CD4-positive, alpha-beta T cell treated with Interleukin-6 at 100 ng/mL for 8 hours (primary cell): ENCODE data around the gene SEPSECS.

Experiments
- DNase-seq: peaks from one replicate; pipeline ENCODE4 v3.0.0-alpha.2; 2020; ENCODE audit warnings: mixed read lengths, low spot score

The SEPSECS gene

DNA sequence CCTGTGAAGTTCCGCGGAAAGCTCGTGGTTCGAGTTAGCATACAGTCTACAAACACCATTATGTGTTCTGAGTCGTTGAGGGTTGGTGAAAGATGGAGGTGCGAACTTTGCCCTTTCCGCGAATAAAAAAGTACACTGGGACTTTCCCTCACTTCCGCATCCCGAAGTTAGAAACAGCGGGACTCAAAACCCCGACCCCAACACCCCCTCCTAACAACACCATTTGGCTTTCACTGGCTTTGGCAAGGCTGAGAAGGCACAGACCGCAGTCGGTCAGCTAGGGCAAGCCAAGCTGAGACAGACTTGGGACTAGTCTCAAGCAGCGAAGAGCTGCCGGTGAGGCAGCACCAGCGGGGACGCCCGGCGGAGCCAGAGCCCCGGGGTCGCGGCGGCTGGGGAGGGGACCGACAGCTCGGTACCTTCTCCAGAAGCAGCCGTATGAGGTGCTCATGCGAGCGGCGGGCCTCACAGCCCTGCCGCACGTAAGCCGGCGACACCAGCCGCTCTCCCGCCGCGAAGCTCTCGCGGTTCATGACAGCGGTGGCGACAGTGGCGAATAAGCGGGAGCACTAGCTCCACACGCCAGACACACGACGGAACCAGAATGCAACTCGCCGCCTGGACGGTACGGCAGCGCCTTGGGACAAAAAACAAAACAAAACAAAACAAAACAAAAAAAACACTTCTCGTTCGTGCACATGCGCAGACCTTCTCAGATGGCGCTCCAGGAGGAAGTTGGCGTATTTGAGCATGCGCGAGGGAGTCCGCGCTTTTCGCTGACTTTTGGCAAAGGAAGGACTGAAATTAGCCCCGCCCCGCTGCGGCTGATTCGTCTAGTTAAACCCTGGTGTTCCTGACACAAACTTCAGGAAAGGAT lies at the start of gene SEPSECS:
Gene SEPSECS, minus strand, starts transcription at position 613 of the 877 bp plus-strand sequence. Its CDS starts 80 bp downstream, at position 533.
- peak; percentile 94 for DNase-seq

DNA sequence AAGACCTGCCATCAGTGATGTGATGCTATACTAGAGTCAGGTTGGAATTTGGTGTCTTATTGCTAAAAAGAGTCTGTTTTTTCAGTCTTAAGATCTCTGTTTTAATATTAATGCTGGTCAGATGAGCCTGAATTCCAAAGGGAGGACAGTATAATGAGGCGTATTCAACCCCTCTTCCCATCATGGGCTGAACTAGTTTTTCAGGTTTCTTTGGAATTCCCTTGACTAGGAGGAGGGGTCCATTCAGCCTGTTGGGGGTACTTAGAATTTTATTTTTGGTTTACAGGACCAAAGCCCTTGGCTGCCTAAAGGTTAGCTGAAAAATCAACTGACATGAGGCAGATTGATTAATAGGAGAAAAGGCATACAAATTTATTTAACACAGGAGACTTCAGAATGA lies 49.5 kb upstream of the SEPSECS start:
- no peak for DNase-seq

DNA sequence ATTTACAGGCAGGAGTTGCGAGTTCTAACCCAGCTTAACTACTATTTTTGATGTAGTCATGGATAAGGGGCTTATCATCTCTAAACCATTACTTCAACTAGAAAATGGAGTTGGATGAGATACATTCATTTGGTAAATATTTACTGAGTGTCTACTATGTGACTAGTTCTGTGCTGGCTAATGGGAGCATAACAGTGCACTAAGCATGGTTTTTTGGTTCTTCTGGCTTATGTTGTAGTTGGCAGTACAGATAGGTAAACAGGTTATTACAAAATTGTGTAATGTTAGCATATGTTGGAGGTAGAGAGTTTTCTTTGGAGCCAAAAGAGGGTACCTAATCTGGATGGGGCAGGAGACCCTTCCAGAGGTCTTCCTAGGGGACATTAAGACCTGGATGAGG lies 47.7 kb upstream of the SEPSECS start:
- no peak for DNase-seq

DNA sequence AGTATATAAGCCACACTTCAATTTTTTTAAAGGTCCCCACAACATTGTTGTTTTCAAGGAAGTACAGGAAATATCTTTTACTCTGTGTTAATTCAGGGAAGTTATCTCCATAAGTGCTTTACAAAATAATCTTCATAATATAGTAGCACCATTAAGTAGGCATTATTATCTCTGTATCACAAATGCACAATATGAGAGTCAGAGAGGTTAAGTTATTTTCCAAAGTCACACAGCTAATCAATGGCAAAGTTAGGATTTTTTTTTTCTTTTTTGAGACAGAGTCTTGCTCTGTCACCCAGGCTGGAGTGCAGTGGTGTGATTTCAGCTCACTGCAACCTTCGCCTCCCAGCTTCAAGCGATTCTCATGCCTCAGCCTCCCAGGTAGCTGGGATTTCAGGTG lies 38.5 kb upstream of the SEPSECS start:
- DNase-seq: no peak

DNA sequence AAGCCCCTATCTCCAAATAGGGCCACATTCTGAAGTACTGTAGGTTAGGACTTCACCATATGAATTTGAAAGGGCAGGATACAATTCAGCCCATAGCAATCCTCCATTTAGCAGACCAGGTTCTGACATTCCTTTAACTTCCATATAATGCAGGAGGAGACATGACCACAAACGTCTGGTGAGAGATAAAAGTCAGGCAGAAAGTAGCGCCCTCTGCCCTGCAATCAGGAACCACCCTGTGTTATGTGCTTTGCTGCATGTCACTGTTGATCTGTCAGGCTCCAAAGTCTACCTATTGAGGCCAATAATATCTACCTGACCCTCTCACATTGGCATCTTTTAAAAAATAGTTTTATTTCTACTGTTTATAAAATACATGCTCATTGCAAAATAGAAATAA lies 30.2 kb upstream of the SEPSECS start:
- no peak for DNase-seq

DNA sequence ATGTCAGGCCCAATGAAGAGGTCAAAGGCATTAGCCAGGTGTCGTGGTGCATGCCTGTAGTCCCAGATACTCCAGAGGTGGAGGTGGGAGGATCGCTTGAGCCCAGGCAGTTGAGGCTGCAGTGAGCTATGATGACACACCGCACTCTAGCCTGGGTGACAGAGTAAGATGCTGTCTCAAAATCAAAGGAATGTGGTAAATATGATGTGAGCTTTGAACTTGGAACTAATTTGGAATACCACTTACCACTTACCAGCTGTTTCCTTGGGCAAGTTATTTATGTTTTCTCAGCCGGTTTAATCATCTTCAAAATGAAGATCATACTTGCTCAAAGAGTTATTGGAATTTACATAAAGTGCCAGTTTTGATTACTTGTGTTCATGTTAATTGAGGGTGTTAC lies 23.8 kb upstream of the SEPSECS start:
- no peak for DNase-seq

DNA sequence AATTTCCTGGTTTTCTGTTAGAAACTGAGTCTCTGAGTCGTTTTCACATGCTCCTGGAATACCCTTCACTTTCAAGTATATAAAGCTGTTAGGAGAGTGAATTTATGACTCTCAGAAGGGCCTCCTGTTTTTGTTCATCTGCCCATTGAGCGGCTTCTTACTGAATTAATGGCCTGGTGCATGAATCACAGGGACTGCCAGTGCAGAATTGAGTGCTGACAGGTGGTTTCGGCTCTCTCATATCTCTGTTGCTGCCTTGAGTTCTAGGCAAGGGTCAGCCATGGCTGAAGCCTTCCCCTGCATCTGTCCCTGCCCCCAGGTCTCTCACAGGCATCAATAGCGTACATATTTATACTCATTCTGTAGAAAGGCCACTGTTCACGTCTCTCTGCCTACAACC lies 22.7 kb upstream of the SEPSECS start:
- DNase-seq: no peak

DNA sequence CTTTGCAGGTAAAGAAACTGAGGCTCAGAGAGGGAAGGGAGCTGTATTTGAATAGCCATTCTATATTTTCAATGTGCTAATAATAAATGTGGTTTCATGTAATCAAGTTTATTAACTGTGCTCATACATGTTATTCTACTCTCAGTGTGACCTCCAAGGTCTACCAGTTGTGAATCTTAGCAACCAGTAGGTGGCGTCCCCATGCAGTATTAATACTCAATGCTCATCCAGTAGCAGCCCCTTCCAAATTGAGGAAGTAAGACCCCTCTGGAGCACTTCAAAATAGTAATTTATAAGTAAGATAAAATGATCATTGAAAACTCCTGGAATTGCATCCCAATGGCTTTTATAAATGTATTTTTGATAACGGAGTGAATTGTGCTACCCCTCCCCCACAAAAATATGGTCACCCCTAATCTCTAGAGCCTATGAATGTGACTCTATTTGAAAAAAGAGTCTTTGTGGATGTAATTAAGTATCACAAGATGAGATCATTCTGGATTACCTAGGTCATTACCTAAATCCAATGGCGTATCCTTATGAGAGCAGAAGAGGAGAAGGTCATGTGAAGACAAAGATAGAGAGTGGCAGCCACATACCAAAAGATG lies 20.4 kb upstream of the SEPSECS start:
- DNase-seq: peak; percentile 35

DNA sequence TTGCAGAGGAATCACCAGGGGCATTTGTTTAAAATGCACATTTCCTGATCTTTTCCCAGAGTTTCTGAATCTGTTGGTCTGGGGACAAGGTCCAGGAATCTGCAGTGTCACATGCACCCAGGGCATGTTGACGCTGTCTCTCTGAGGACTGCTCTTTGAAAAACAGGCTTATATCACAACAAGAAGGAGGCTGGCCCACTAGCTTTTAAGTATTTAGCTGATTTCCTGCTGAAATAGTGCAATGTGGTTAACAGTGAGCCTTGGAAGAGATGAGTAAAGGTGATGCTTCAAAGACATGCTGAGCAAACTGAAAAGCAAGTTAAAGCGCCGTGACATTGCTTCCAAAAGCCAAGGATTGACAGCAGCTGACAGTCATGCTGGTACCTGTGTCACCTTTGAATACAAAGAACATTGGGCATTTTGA lies 18.6 kb upstream of the SEPSECS start:
- DNase-seq: peak; percentile 32

DNA sequence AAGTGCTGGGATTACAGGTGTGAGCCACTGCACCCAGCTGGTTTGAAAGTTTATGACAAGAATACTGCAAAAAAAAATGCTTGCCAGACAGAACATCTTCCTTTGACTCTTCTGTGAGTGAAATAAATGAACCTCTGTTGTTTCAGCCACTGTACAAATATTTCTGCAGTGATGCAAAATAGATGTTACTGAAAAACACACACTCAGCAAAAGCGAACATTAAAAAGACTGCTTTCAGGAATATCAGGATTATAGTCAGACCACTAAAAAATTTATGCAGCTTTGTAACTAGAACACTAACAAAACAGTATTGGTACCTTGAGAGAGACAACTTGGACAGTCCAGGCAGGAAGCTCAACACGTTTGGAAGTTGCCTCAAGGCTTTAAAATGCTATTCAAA lies 16.9 kb upstream of the SEPSECS start:
- DNase-seq: no peak

DNA sequence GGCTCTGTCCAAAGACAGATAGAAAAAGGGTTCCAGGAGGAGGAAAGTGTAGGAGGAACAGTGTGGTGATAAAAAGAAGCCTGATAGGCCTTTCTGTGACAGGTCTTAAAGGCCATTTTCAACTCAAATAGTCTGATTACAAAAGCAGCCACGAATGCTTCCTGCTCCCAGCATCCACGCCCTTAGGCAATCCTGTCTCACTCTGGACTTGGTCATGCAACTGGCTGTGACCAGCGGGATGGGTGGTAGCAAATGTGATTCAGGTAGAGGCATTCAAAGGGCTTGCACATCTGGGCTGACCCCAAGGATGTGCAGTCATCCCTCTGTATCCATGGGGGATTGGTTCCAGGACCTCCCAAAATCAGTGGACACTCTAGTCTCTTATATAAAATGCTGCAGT lies 14.4 kb upstream of the SEPSECS start:
- no peak for DNase-seq

DNA sequence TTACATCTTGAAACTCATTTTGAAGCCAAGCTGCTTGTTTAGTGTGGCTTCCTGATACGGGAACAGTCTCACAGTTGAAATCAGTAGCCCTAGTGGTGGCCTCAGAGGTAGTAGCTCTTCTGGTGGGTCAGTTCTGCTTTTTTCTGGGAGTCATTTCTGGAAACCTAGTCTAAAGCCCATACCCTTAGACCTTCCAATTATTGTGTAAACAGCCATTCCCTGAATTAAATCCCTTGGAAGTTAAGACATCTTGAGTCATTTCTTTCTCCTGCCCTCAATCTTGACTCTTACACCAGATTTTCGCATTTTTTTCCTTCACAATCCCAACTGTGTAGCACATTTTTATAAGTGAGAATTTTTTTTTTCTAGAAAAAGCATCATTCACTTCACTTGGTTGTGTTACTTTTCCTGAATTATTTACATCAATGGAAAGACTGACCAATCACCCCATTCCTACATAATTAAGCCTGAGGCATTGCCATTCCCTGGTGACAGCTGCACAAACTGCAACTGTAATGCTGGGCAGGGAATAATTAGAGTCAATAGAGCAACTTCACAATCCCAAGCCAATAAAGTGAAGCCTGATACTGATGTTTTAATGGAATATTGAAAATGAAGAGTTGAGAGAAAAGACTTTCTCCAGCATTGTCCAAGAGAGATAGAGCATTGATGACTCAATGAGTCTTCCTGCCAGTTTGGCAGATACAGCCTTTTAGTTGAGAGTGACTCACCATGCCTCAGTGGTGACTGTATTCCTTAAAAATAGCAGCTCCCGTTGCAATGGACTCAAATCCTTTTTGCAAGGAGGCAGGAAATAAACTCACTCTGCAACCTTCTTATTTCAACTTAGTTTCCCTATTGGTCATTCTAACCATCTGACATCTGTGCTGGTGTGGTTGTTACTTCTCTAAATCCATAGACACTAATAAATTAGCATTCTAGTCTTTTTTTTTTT lies 13.0 kb upstream of the SEPSECS start:
- DNase-seq: no peak

DNA sequence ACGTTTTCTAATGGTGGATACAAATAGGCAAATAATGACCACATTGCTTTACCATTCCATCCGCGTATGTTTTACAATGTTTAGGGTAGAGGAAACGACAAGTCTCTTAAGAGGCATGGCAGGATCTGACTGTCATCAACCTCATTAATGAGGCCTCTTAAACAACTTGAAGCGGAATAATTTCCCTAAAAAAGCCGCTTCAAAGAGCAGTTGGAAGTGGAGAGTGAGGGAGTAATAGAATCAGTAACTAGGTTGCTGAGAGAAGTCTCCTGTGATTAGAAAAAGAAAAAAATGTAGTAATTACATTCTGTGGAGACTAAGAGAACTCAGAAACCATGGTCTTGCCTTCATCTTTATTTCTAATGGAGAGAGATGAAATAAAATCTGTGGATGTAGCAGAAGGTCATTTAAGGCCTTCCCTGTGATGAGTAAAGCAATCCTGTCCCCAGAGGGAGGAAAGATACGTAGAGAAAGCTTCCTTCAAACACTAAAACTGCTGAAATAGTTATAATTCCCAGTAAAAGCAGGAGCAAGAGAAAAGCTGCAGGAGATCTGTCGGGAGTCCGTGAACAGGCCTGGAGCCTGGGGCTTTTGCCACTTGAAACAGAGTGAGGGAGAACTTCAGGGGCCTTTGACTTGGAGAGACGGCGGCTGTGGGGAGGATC lies 11.1 kb upstream of the SEPSECS start:
- no peak for DNase-seq

DNA sequence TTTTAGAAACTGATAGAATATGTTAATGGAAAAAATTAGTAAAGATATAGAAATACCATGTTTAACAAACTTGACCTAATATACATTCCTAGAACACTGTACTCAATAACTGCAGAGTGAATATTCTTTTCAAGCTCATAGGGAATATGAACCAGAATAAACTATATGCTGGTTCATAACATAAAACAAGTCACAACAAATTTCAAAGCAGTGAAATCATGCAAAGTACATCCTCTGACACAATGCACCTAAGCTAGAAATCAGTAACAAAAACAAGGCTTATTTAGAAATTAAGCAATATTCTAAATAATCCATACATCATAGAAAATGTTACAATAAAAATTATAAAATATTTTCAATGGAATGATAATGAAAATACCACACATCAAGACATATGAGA lies 9.2 kb upstream of the SEPSECS start:
- no peak for DNase-seq

DNA sequence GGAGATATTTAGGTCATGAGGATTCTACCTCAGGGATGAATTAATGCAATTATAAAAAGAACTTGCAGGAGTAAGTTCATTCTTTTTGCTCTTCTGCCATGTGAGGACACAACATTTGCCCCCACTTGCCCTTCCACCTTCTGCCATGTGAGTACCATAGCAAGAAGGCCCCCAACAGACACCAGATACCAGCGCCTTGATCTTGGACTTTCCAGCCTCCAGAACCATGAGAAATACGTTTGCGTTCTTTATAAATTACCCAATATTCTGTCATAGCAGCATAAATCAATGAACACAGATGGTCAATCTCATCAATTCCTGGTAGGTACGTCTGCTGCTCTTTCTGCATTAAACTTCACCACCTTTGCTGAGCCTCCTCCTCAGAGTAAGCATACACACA lies 5.7 kb upstream of the SEPSECS start:
- no peak for DNase-seq

DNA sequence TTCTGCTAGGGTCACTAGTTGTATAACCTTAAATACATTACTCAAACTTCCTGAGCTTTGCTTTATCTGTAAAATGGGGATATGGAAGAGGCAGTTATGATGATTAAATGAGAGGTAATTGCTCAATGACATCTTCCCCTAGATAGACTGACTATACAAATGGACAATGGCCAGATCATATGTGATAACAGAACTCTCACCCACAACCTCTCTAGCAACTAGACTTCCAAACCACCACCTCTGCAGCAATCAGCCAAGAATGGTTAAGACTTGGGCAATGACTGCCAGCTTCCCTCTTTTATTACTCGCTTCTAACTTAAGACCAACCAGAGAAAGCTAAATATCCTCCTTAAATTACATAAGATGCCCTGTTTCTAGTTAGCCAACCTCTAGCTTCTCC lies 2.9 kb upstream of the SEPSECS start:
- no peak for DNase-seq

DNA sequence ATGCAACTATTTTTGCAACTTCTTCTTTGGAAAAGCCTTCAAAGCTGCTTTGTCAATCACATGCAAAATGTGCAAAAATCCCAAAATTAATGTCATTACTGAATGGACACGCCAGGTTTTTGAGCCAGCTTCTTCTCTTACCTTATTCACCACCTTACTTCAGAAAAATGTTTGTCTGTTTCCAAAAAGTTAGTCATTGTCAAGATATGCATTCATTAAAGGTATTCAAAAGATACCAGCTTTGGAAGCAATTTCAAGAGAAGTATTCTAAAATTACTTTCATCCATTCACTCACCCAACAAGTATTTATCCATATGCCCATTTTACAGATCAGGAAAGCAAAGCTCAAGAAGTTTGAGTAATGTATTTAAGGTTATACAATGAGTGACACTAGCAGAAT lies 2.3 kb upstream of the SEPSECS start:
- DNase-seq: no peak

DNA sequence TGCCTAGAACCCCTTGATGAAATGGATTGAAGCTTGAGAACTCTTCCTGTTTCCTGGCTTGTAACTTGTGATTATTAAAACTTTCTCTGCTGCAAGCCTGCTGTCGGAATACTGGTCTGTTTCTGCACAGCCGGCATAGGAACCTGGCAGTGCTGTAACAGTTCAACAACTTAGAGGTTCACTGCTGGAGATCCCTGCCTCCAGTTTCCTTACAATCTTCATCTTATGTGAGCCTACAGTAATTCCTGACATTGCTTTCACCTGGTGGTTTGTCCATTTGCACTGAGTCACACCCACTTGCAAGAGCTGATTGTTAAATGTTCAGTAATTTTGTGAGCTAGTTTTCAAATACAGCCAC lies 1.3 kb upstream of the SEPSECS start:
- DNase-seq: no peak

DNA sequence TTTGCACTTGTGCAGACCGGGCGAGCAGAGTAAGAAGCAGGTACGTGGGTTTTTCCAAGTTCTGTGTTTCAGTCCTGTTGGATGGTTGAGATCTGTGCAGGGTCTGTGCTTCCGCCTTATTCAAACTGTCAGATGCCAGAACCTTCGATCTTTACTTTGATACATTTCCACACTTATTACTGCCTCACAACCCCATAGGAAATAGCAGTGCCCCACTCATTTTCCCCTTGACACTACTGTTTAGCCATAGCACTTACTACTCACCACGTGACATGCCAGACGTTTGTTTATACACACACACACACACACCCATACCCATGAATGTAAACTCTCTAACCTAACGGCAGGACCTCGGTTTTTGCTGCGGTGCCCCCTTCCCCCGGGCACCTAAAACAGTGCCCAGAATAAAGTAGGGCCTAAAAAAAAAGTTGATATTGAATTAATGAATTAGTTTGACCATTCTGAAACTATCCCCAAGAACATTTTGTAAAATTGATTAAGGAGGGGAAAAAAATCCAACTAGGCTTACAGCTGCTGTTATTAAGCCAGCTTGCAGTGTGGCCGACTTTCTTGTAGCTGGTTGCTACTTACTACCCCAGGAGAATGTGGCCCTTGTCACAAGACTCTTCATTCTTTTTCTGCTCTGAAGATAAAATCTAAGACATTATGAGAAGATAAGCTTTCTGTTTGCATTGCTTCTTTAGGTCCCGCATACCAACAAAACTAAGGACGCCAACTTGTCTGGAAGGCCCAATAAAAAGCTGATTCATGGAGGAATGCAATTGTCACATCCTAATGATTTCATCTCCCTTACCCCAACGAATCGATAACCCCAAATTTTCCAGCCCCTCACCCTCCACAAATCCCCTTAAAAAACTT lies 704 bp upstream of the SEPSECS start:
- no peak for DNase-seq

DNA sequence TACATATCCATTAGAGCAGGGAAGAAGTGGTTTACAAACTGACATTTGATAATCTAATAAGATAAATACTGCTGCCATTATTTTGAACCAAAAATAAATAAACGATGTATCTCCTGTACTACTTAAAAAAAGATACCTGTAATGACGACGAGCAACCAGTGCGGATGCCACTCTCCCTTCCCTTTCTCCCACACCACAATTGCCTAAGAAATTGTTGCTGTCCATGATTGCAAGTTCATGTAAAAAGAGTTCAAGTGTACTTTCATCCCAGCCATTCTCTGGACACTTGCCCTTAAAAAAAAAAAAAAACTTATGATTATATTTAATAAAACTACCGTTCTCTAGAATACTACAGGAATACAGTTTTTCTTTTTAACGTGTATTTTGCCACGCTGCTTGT lies 1.4 kb downstream of the SEPSECS start:
- no peak for DNase-seq

DNA sequence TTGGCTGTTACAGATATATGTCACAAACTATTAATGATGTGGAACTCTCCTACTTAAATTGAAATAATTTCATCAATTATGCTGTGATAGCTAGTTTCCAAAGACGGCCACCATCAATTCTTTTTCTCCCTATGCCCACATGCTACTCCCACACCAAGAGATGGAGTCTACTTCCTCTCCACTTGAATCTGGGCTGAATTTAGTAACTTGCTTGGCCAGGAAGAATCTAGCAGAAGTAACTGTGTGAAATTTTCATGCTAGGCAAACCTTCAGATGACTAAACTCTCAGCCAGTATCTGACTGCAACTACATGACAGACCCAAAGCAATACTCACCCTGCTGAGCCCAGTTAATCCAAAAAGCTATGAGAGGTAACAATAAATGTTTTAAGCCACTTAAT lies 3.2 kb downstream of the SEPSECS start:
- DNase-seq: no peak
